GM12878 (cell line): ENCODE measurements around the gene OR56A1. TPM values are rescaled to one million over a fixed set of nuclear protein-coding genes. Genes with fewer than 3 reads are reported as not detected.

ENCODE experiments used
- ATAC-seq: fragments of 200-7000 bp; cut with Tn5 transposase; 3 replicates; pipeline ENCODE4 v1.9.1; 2020; ENCODE audit warnings: mild to moderate bottlenecking, moderate library complexity
- BruUV-seq: library from RNA; stranded (reverse); fragments of 400-500 nt; replicated peaks from 2 replicates; lab custom pipeline; 2021; lab: Mats Ljungman, UMichigan
- CTCF ChIA-PET: fragments of 300-600 bp; sonication (Branson Sonifier 250); formaldehyde crosslinking; extraction: SDS; loops from one replicate; lab custom pipeline; 2021; ENCODE audit warnings: inconsistent platforms; lab: Yijun Ruan, JAX
- POLR2A ChIA-PET: fragments of 350-600 bp; formaldehyde crosslinking; extraction: SDS; loops from one replicate; lab custom pipeline; 2021; ENCODE audit warnings: inconsistent platforms; lab: Charles Lee
- RAD21 ChIA-PET: fragments of 300-600 bp; sonication (Branson Sonifier 250); formaldehyde crosslinking; loops from one replicate; lab custom pipeline; 2023; ENCODE audit warnings: antibody characterized with exemption; ENCODE audit not compliant: unreplicated experiment; lab: Charles Lee
- SMC1A ChIA-PET: fragments of 300-600 bp; sonication (Branson Sonifier 250); formaldehyde crosslinking; loops from one replicate; lab custom pipeline; 2023; ENCODE audit not compliant: unreplicated experiment, uncharacterized antibody; lab: Charles Lee
- DNase-seq: peaks from one replicate; pipeline ENCODE4 v3.0.0-alpha.2; 2011; ENCODE audit warnings: low read depth, low spot score
- FAIRE-seq: peaks from 3 replicates; lab custom pipeline; 2011; peaks lifted over from hg19 to GRCh38; lab: Jason Lieb, UNC
- H2AFZ ChIP-seq: 2 replicates; pipeline ENCODE4 v1.6.0; 2011; ENCODE audit warnings: low read depth, low read length, control low read depth; ENCODE audit not compliant: control insufficient read depth
- H3K27ac ChIP-seq: 2 replicates; pipeline ENCODE4 v1.5.1; 2011; ENCODE audit warnings: control low read depth; ENCODE audit not compliant: control insufficient read depth, insufficient read depth
- H3K27me3 ChIP-seq, 2 experiments: replicated peaks in 1 of 2; 2 replicates each; pipeline versions ENCODE4 v1.6.0 to v1.6.1; 2011; ENCODE audit warnings: low read length in 1 of 2; ENCODE audit not compliant: control insufficient read depth in 2 of 2, insufficient read depth in 2 of 2
- H3K36me3 ChIP-seq, 2 experiments: 2 replicates each; pipeline ENCODE4 v1.5.1; 2011; ENCODE audit warnings: low read length in 1 of 2; ENCODE audit not compliant: control insufficient read depth in 2 of 2, insufficient read depth in 2 of 2
- H3K4me1 ChIP-seq: 2 replicates; pipeline ENCODE4 v1.6.1; 2011; ENCODE audit warnings: mild to moderate bottlenecking, low read length, moderate library complexity, mixed read lengths; ENCODE audit not compliant: control insufficient read depth, insufficient read depth
- H3K4me2 ChIP-seq: 2 replicates; pipeline ENCODE4 v1.6.0; 2011; ENCODE audit warnings: control low read depth; ENCODE audit not compliant: control insufficient read depth, insufficient read depth
- H3K4me3 ChIP-seq: fragments of 200-600 bp; sonication (generic); 2 replicates; pipeline ENCODE4 v1.5.1; 2016
- H3K79me2 ChIP-seq: 2 replicates; pipeline ENCODE4 v1.6.0; 2011; ENCODE audit warnings: low read length; ENCODE audit not compliant: control insufficient read depth, insufficient read depth
- H3K9ac ChIP-seq: 2 replicates; pipeline ENCODE4 v1.8.0; 2011; ENCODE audit warnings: low read length, control low read depth, mixed read lengths; ENCODE audit not compliant: control insufficient read depth, insufficient read depth
- H3K9me3 ChIP-seq: replicated peaks from 3 replicates; pipeline ENCODE4 v1.5.1; 2011; ENCODE audit warnings: mild to moderate bottlenecking, low read length; ENCODE audit not compliant: control insufficient read depth, insufficient read depth
- H4K20me1 ChIP-seq: 2 replicates; pipeline ENCODE4 v1.6.0; 2011; ENCODE audit not compliant: control insufficient read depth, insufficient read depth
- ETV6 ChIP-seq, 2 experiments: fragments of 450-650 bp in 1 of 2; IDR thresholded peaks in 1 of 2; conservative IDR thresholded peaks in 1 of 2; 2 replicates each; pipeline ENCODE4 v1.6.1; 2014; ENCODE audit warnings: antibody characterized with exemption in 1 of 2, borderline replicate concordance in 1 of 2, low read depth in 1 of 2, mild to moderate bottlenecking in 1 of 2, moderate library complexity in 1 of 2
- whole genome bisulfite sequencing: methylation state at CpG from one replicate; pipeline ENCODE4 v1.1.6; 2016; ENCODE audit warnings: low lambda C conversion rate; ENCODE audit not compliant: insufficient replicate concordance, insufficient coverage; ENCODE audit errors: missing lambda C conversion rate; 5-methylcytosine and 5-hydroxymethylcytosine counted together
- in situ Hi-C: fragments of 300-500 bp; cut with MboI; formaldehyde crosslinking; loops from 9 replicates; pipeline ENCODE4 v1.14.3; 2018; ENCODE audit warnings: mixed read lengths
- intact Hi-C: fragments of 100-400 bp; cut with micrococcal nuclease; formaldehyde crosslinking; loops from one replicate; pipeline ENCODE4 v1.14.2; 2022; ENCODE audit not compliant: unreplicated experiment
- polyA plus RNA-seq, 11 experiments: library from polyadenylated mRNA; depleted of rRNA in 4 of 11; unstranded in 6 of 11; stranded (reverse) in 5 of 11; fragments of >200 nt; fragmentation: Nextera tagmentation in 4 of 11; fragmentation: Illumina TruSeq in 1 of 11; extraction: Ambion mirVana in 4 of 11; extraction: Trizol in 1 of 11; gene quantifications; 1 replicate in 1 of 11; 2 replicates in 10 of 11; pipeline versions ENCODE4 v1.2.1 to v1.2.3, GENCODE V29; 2011 to 2016; ENCODE audit warnings: inconsistent platforms in 2 of 11, missing spikeins in 2 of 11, low read depth in 1 of 11
- total RNA-seq, 4 experiments: library from RNA; depleted of rRNA in 3 of 4; stranded (reverse); fragments of >200 nt in 3 of 4; fragmentation: Illumina TruSeq in 1 of 4; extraction: Trizol in 1 of 4; gene quantifications; 2 replicates each; pipeline versions ENCODE4 v1.2.1 to v1.2.3, GENCODE V29; 2013 to 2021
- TF ChIP-seq, protein P1 (sequence below), 3 experiments: IDR thresholded peaks in 2 of 3; conservative IDR thresholded peaks in 1 of 3; 2 replicates each; pipeline ENCODE4 v1.5.1; 2011; ENCODE audit warnings: low read depth in 3 of 3, low read length in 3 of 3, mild to moderate bottlenecking in 3 of 3, control low read depth in 2 of 3, moderate library complexity in 2 of 3, inconsistent platforms in 1 of 3, mixed read lengths in 1 of 3; ENCODE audit not compliant: control insufficient read depth in 2 of 3, insufficient read depth in 1 of 3; ENCODE audit errors: extremely low read depth in 1 of 3
- TF ChIP-seq, protein P2 (sequence below): fragments of 450-650 bp; IDR thresholded peaks from 2 replicates; pipeline ENCODE4 v1.6.1; 2014; ENCODE audit warnings: mild to moderate bottlenecking

OR56A1 gene
- total and polyA plus RNA-seq, 10 of the 15 experiments (the other 5 are each of a cell fraction or from before 2014, with no cell fraction given) = not detected

DNA sequence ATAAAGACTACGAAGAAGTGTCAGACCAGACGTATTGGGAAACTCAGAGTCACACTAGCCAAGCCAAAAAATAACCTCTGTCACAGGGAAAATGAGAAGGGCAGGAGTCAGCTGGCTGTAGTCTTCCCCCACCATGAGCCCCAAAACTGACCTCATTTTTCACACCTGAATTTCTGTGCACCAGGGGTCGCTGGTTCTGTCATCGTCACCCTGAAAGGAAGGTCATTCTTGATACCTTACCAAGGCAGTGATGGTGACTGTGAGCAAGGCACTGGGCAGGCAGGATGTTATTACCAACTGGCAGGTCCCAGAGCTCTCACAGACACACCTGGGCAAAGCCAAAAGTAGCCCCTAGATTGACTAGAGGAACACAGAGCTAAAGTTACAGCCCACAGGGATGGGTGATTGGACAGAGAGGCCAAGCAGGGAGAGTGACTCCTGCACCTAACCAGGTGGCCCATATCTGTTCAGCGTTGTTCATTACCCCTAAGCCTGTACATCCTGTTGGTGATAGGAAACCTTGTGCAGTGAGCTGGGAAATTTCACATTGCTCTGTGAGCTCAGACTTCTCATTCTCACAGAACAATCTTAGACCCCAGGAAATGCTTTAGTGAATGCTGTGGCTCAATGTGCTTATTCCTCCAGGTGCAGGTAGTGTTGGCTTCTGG, 32.3 kb upstream of the OR56A1 start:
- CTCF ChIA-PET = interaction anchor here (1.0 to 1.5 kb wide), 3 partner anchors 232 to 252 kb away, joined by 3 to 4 read pairs (median 3); no protein-coding TSS in a partner anchor
- WGBS = 15% methylated on average over 5 of the region's 5 CpGs

More for the DNA sequence above, 32.3 kb upstream of the OR56A1 start:
- in situ Hi-C loops = no loop called here
- ChIA-PET RAD21 (no interaction called here), SMC1A (no interaction called here), POLR2A (no interaction called here)
- H3K36me3 ChIP-seq = no peaks in the 10 kb centered on the region
- no peaks in the 10 kb centered on the region for H3K9me3 ChIP-seq
- H3K9ac ChIP-seq = no peak overlapping the region
- no peaks in the 10 kb centered on the region for H3K79me2 ChIP-seq
- intact Hi-C loops = no loop called here
- FAIRE-seq (no peak), DNase-seq (no peak), ATAC-seq (peak; percentile 44)
- no peaks in the 10 kb centered on the region for H3K27me3 ChIP-seq
- no peak overlapping the region for H2AFZ ChIP-seq
- H3K27ac ChIP-seq = no peak overlapping the region
- no peak overlapping the region for H3K4me2 ChIP-seq
- TF ChIP-seq, protein P1, sequence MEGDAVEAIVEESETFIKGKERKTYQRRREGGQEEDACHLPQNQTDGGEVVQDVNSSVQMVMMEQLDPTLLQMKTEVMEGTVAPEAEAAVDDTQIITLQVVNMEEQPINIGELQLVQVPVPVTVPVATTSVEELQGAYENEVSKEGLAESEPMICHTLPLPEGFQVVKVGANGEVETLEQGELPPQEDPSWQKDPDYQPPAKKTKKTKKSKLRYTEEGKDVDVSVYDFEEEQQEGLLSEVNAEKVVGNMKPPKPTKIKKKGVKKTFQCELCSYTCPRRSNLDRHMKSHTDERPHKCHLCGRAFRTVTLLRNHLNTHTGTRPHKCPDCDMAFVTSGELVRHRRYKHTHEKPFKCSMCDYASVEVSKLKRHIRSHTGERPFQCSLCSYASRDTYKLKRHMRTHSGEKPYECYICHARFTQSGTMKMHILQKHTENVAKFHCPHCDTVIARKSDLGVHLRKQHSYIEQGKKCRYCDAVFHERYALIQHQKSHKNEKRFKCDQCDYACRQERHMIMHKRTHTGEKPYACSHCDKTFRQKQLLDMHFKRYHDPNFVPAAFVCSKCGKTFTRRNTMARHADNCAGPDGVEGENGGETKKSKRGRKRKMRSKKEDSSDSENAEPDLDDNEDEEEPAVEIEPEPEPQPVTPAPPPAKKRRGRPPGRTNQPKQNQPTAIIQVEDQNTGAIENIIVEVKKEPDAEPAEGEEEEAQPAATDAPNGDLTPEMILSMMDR (IDR thresholded peaks at IDR 0.05 in 2 of 3, conservative IDR thresholded peaks at IDR 0.05 in 1 of 3; ENCODE audit: control insufficient read depth in 2 of 3, extremely low read depth in 1 of 3, insufficient read depth in 1 of 3, low read depth in 3 of 3, low read length in 3 of 3) = peak in 2 of 3 experiments; percentile 14; a peak in 1 of 6 replicates
- TF ChIP-seq, protein P2, sequence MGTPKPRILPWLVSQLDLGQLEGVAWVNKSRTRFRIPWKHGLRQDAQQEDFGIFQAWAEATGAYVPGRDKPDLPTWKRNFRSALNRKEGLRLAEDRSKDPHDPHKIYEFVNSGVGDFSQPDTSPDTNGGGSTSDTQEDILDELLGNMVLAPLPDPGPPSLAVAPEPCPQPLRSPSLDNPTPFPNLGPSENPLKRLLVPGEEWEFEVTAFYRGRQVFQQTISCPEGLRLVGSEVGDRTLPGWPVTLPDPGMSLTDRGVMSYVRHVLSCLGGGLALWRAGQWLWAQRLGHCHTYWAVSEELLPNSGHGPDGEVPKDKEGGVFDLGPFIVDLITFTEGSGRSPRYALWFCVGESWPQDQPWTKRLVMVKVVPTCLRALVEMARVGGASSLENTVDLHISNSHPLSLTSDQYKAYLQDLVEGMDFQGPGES = no peak
- TF ChIP-seq ETV6 (conservative IDR thresholded peaks at IDR 0.05 in 1 of 2, IDR thresholded peaks at IDR 0.05 in 1 of 2; ENCODE audit: borderline replicate concordance in 1 of 2, low read depth in 1 of 2) = no peak
- no TSS peak for BruUV-seq
- no peak overlapping the region for H3K4me3 ChIP-seq
- no peaks in the 10 kb centered on the region for H3K4me1 ChIP-seq
- H4K20me1 ChIP-seq = no peaks in the 10 kb centered on the region
